CD4-positive, alpha-beta memory T cell (primary cell): ENCODE measurements around the gene GRIK4. TPM values are rescaled to one million over a fixed set of nuclear protein-coding genes. Genes with fewer than 3 reads are reported as not detected.

Source experiments
- CTCF ChIA-PET: fragments of 350-600 bp; sonication (Branson Sonifier 250); formaldehyde crosslinking; loops from one replicate; lab custom pipeline; 2021; ENCODE audit warnings: inconsistent platforms; ENCODE audit not compliant: partially characterized antibody; lab: Charles Lee
- POLR2A ChIA-PET: fragments of 350-600 bp; sonication (Branson Sonifier 250); formaldehyde crosslinking; loops from one replicate; lab custom pipeline; 2021; ENCODE audit not compliant: partially characterized antibody; lab: Charles Lee
- DNase-seq, 5 donors: peaks; one replicate each; pipeline versions ENCODE4 v3.0.0 to v3.0.0-alpha.2; 2020 to 2022; ENCODE audit warnings: mixed read lengths in 1 of 5
- H3K27ac ChIP-seq: one replicate; pipeline ENCODE4 v1.7.0; 2013; ENCODE audit warnings: low read depth, low read length
- H3K27me3 ChIP-seq: 2 replicates; pipeline ENCODE4 v1.7.0; 2013; ENCODE audit warnings: mild to moderate bottlenecking, low read length, moderate library complexity; ENCODE audit not compliant: insufficient read depth
- H3K36me3 ChIP-seq: 2 replicates; pipeline ENCODE4 v1.7.0; 2013; ENCODE audit warnings: mild to moderate bottlenecking, low read length, moderate library complexity; ENCODE audit not compliant: insufficient read depth
- H3K4me1 ChIP-seq: 2 replicates; pipeline ENCODE4 v1.7.0; 2013; ENCODE audit warnings: mild to moderate bottlenecking, low read length, moderate library complexity; ENCODE audit not compliant: insufficient read depth
- H3K4me3 ChIP-seq, 2 donors: one replicate each; pipeline ENCODE4 v1.7.0; 2013; ENCODE audit warnings: low read length in 2 of 2, mild to moderate bottlenecking in 1 of 2
- H3K9me3 ChIP-seq, 2 donors: one replicate each; pipeline ENCODE4 v1.7.0; 2013; ENCODE audit warnings: low read length in 2 of 2, control low read depth in 1 of 2; ENCODE audit not compliant: control insufficient read depth in 1 of 2
- H3K27ac Mint-ChIP-seq, 7 donors: one replicate each; pipeline ENCODE4 v1.8.0; 2020 to 2021; ENCODE audit warnings: mixed read lengths in 7 of 7, mild to moderate bottlenecking in 6 of 7, inconsistent platforms in 3 of 7, moderate library complexity in 3 of 7
- H3K27me3 Mint-ChIP-seq, 2 donors: one replicate each; pipeline ENCODE4 v1.8.0; 2020 to 2021; ENCODE audit warnings: mixed read lengths in 2 of 2
- H3K36me3 Mint-ChIP-seq, 2 donors: one replicate each; pipeline ENCODE4 v1.8.0; 2020 to 2021; ENCODE audit warnings: mixed read lengths in 2 of 2, inconsistent platforms in 1 of 2, mild to moderate bottlenecking in 1 of 2
- H3K4me1 Mint-ChIP-seq, 4 donors: one replicate each; pipeline ENCODE4 v1.8.0; 2020 to 2021; ENCODE audit warnings: mixed read lengths in 4 of 4, mild to moderate bottlenecking in 1 of 4
- H3K4me3 Mint-ChIP-seq, 8 donors: one replicate each; pipeline ENCODE4 v1.8.0; 2020 to 2021; ENCODE audit warnings: mixed read lengths in 8 of 8, mild to moderate bottlenecking in 7 of 8, moderate library complexity in 6 of 8, inconsistent platforms in 3 of 8
- H3K9me3 Mint-ChIP-seq, 8 donors: one replicate each; pipeline ENCODE4 v1.8.0; 2020 to 2021; ENCODE audit warnings: mixed read lengths in 8 of 8, mild to moderate bottlenecking in 5 of 8, inconsistent platforms in 3 of 8, moderate library complexity in 1 of 8
- intact Hi-C: fragments of 100-400 bp; cut with micrococcal nuclease; formaldehyde crosslinking; loops from one replicate; pipeline ENCODE4 v1.15.1; 2023
- polyA plus RNA-seq, 2 donors: library from polyadenylated mRNA; unstranded; fragments of 300-500 nt; fragmentation: Illumina TruSeq; gene quantifications; one replicate each; pipeline ENCODE4 v1.2.3, GENCODE V29; 2021
- total RNA-seq, 2 experiments: library from RNA; stranded (reverse); gene quantifications; one replicate each; pipeline ENCODE4 v1.2.3, GENCODE V29; 2021

GRIK4 gene
- total and polyA plus RNA-seq, 4 experiments from 2014 or later, result 0.06 TPM; not detected in 3

DNA sequence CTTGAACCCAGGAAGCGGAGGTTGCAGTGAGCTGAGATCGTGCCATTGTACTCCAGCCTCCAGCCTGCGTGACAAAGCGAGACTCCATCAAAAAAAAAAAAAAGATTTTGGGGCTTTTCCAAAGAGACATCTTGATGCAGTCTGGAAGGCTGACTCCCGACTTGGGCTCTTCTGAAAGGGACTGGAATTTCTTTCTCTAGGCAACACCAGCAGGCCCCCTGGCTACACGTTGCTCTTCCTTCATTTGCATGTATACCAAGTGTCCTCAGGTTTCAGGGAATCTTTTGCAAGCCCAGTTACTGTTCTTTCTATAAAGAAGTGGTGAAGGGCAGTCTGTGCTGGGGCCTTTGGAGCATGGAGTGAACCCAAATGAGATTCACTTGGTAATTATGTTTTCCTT lies 211.0 kb downstream of the GRIK4 start:
- Histone ChIP-seq H3K27ac (no peak overlapping the region), H3K27me3 (peaks cover 4% of the 10 kb centered on the region), H3K4me1 (no peaks in the 10 kb centered on the region), H3K4me3 (no peak overlapping the region), H3K9me3 (no peaks in the 10 kb centered on the region), H3K36me3 (no peaks in the 10 kb centered on the region)
- H3K9me3 Mint-ChIP-seq, result peaks cover 0 to 5% (median 0%) of the 10 kb centered on the region in 8 donors
- CTCF ChIA-PET, result no interaction called here
- H3K27me3 Mint-ChIP-seq, result peaks cover 23 to 31% of the 10 kb centered on the region in 2 donors
- H3K4me3 Mint-ChIP-seq, result no peak overlapping the region
- H3K4me1 Mint-ChIP-seq, result no peaks in the 10 kb centered on the region
- POLR2A ChIA-PET, result no interaction called here
- intact Hi-C loops, result no loop called here
- no peak overlapping the region for H3K27ac Mint-ChIP-seq
- no peak for DNase-seq
- H3K36me3 Mint-ChIP-seq, result no peaks in the 10 kb centered on the region

GRCh38 chr11:120723751-120724150 lies 212.2 kb downstream of the GRIK4 start:
- H3K4me1 Mint-ChIP-seq, result no peaks in the 10 kb centered on the region
- Histone ChIP-seq H3K36me3 (no peaks in the 10 kb centered on the region), H3K27ac (no peak overlapping the region), H3K4me3 (no peak overlapping the region), H3K27me3 (peaks cover 4% of the 10 kb centered on the region), H3K4me1 (no peaks in the 10 kb centered on the region), H3K9me3 (no peaks in the 10 kb centered on the region)
- H3K27me3 Mint-ChIP-seq, result peaks cover 22 to 26% of the 10 kb centered on the region in 2 donors
- no peak overlapping the region for H3K4me3 Mint-ChIP-seq
- CTCF ChIA-PET, result no interaction called here
- peaks cover 0 to 12% (median 2%) of the 10 kb centered on the region in 8 donors for H3K9me3 Mint-ChIP-seq
- no peak for DNase-seq
- H3K27ac Mint-ChIP-seq, result no peak overlapping the region
- intact Hi-C loops, result no loop called here
- POLR2A ChIA-PET, result no interaction called here
- no peaks in the 10 kb centered on the region for H3K36me3 Mint-ChIP-seq

DNA sequence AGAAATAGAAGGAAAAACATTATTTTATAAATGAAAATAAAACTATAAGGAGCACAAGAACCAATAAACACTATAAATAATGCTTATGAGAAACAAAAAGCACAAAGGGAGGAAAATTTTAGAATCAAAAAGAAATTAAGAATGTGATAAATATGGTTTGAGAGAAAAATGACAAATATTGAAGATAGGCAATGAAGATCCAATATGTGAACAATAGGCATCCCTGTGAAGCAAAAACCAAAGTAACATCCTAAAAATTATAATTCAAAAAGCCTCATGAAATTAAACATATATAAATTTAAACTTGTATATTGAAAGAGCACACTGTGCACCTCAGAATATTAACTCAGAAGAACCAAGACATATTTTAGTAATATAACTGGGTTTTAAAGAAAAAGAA lies 216.2 kb downstream of the GRIK4 start:
- peaks cover 2 to 22% (median 10%) of the 10 kb centered on the region in 8 donors for H3K9me3 Mint-ChIP-seq
- Histone ChIP-seq H3K27me3 (no peaks in the 10 kb centered on the region), H3K9me3 (no peaks in the 10 kb centered on the region), H3K27ac (no peak overlapping the region), H3K4me3 (no peak overlapping the region), H3K4me1 (no peaks in the 10 kb centered on the region), H3K36me3 (no peaks in the 10 kb centered on the region)
- H3K36me3 Mint-ChIP-seq, result no peaks in the 10 kb centered on the region
- intact Hi-C loops, result no loop called here
- H3K4me3 Mint-ChIP-seq, result no peak overlapping the region
- no peak for DNase-seq
- ChIA-PET CTCF (no interaction called here), POLR2A (no interaction called here)
- no peak overlapping the region for H3K27ac Mint-ChIP-seq
- H3K4me1 Mint-ChIP-seq, result no peaks in the 10 kb centered on the region
- H3K27me3 Mint-ChIP-seq, result peaks cover 8 to 11% of the 10 kb centered on the region in 2 donors

DNA sequence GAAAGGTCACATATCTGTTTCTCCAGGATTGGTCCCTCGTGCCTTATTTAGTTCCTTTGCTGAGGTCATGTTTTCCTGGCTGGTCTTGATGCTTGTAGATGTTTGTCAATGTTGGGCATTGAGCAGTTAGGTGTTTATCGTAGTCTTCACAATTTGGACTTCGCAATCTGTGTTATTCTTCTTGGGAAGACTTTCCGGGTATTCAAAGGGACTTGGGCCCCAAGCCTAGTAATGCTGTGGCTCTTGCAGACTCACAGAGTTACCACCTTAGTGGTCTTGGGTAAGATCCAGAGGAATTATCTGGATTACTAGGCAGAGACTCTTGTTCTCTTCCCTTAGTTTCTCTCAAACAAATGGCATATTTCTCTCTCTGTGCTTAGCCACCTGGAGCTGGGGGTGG lies 223.5 kb downstream of the GRIK4 start:
- Histone ChIP-seq H3K36me3 (no peaks in the 10 kb centered on the region), H3K4me1 (no peaks in the 10 kb centered on the region), H3K4me3 (no peak overlapping the region), H3K27me3 (no peaks in the 10 kb centered on the region), H3K9me3 (no peaks in the 10 kb centered on the region), H3K27ac (no peak overlapping the region)
- ChIA-PET CTCF (no interaction called here), POLR2A (no interaction called here)
- H3K9me3 Mint-ChIP-seq, result peaks cover 0 to 7% (median 0%) of the 10 kb centered on the region in 8 donors
- H3K27me3 Mint-ChIP-seq, result peaks cover 5 to 9% of the 10 kb centered on the region in 2 donors
- DNase-seq, result no peak
- H3K4me3 Mint-ChIP-seq, result no peak overlapping the region
- no peaks in the 10 kb centered on the region for H3K4me1 Mint-ChIP-seq
- H3K36me3 Mint-ChIP-seq, result no peaks in the 10 kb centered on the region
- no peak overlapping the region for H3K27ac Mint-ChIP-seq
- intact Hi-C loops, result no loop called here

- intact Hi-C loops, result no loop called here
- Histone ChIP-seq H3K4me3 (no peak overlapping the region), H3K9me3 (no peaks in the 10 kb centered on the region), H3K27me3 (no peaks in the 10 kb centered on the region), H3K36me3 (no peaks in the 10 kb centered on the region), H3K4me1 (no peaks in the 10 kb centered on the region), H3K27ac (no peak overlapping the region)
- Mint-ChIP-seq H3K4me3 (no peak overlapping the region), H3K9me3 (peaks cover 0 to 4% (median 0%) of the 10 kb centered on the region in 8 donors), H3K27me3 (peaks cover 8 to 9% of the 10 kb centered on the region in 2 donors), H3K27ac (no peak overlapping the region), H3K4me1 (no peaks in the 10 kb centered on the region), H3K36me3 (no peaks in the 10 kb centered on the region)
- DNase-seq, result no peak
- ChIA-PET POLR2A (no interaction called here), CTCF (no interaction called here)
Observed at GRCh38 chr11:120738516-120739046, 227.0 kb downstream of the GRIK4 start.

DNA sequence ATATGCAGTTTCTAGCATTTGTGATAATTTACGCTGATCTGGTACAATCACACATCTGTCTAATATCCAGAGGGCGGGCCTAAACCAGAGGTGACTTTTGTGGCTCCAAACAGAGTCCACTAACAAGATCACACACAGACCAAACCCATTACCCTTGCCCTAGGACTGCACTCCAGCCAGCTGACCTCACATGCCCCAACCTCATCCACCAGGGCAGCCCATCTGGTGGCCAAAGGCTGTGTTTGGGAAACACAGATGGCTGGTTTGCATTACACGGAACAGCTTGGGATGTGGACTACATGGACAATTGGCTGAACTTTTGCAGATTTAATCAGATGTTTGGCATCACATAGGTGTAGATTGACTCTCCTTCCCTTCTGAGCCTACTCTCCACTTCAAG lies 228.2 kb downstream of the GRIK4 start:
- ChIA-PET POLR2A (no interaction called here), CTCF (no interaction called here)

DNA sequence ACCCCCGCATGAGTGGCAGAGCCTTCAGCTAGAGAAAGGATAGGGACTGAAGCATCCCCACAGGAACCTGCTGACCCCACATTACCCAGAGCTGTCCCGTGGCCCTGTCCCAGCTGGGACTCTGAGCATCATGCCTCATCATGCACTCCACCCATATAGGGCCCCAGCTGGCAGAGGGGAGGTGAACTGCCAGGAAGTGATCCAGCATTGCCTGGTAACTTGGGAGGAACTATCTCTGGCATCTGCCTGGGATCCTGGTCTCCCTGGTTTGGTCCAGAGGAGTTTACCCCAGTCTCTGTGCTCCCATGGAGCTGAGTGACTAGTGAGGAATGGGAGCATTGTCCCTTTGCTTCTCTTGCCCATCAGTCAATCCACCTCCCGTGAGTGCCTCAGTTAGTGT lies 228.8 kb downstream of the GRIK4 start:
- POLR2A ChIA-PET, result no interaction called here
- intact Hi-C loops, result no loop called here

More for the DNA sequence above, 228.2 kb downstream of the GRIK4 start:
- H3K4me1 Mint-ChIP-seq, result no peaks in the 10 kb centered on the region
- peaks cover 3 to 13% of the 10 kb centered on the region in 2 donors for H3K27me3 Mint-ChIP-seq
- no peak overlapping the region for H3K4me3 ChIP-seq
- H3K27me3 ChIP-seq, result no peaks in the 10 kb centered on the region
- no peaks in the 10 kb centered on the region for H3K36me3 Mint-ChIP-seq
- H3K4me3 Mint-ChIP-seq, result no peak overlapping the region
- no peak for DNase-seq
- H3K27ac ChIP-seq, result no peak overlapping the region
- no peak overlapping the region for H3K27ac Mint-ChIP-seq
- H3K36me3 ChIP-seq, result no peaks in the 10 kb centered on the region
- H3K9me3 ChIP-seq, result no peaks in the 10 kb centered on the region
- H3K4me1 ChIP-seq, result no peaks in the 10 kb centered on the region
- intact Hi-C loops, result no loop called here
- no peaks in the 10 kb centered on the region for H3K9me3 Mint-ChIP-seq

More for the DNA sequence above, 228.8 kb downstream of the GRIK4 start:
- H3K9me3 Mint-ChIP-seq, result no peaks in the 10 kb centered on the region
- CTCF ChIA-PET, result interaction anchor here (0.7 kb wide), 1 partner anchor 527 kb away, joined by 3 read pairs; no protein-coding TSS in a partner anchor
- no peak overlapping the region for H3K4me3 ChIP-seq
- H3K4me3 Mint-ChIP-seq, result no peak overlapping the region
- no peaks in the 10 kb centered on the region for H3K36me3 ChIP-seq
- no peaks in the 10 kb centered on the region for H3K36me3 Mint-ChIP-seq
- no peak overlapping the region for H3K27ac Mint-ChIP-seq
- DNase-seq, result no peak
- peaks cover 3 to 15% of the 10 kb centered on the region in 2 donors for H3K27me3 Mint-ChIP-seq
- no peaks in the 10 kb centered on the region for H3K27me3 ChIP-seq
- no peak overlapping the region for H3K27ac ChIP-seq
- no peaks in the 10 kb centered on the region for H3K4me1 Mint-ChIP-seq
- H3K4me1 ChIP-seq, result no peaks in the 10 kb centered on the region
- no peaks in the 10 kb centered on the region for H3K9me3 ChIP-seq
